NCI-H1694 treated with DMSO at 0.1 percent for 48 hours (cell line): Measurements from ENCODE around the gene GRIN2A.
A peak's percentile ranks its signal among the peaks of the same experiment; 100 is the strongest.

Experiments used
- DNase-seq: peaks from one replicate; lab custom pipeline; 2025; lab: John Stamatoyannopoulos, UW

GRIN2A gene

GRCh38 chr16:9817586-9817985 is 364.6 kb downstream of the GRIN2A start:
- DNase-seq, result no peak

- no peak for DNase-seq
Measured at GRCh38 chr16:9816644-9817043, 365.6 kb downstream of the GRIN2A start.

- no peak for DNase-seq
Measured at GRCh38 chr16:9813665-9814064, 368.6 kb downstream of the GRIN2A start.

- no peak for DNase-seq
Measured at GRCh38 chr16:9808210-9808609, 374.0 kb downstream of the GRIN2A start.

GRCh38 chr16:9807302-9807701 is 374.9 kb downstream of the GRIN2A start:
- no peak for DNase-seq

GRCh38 chr16:9805109-9805508 is 377.1 kb downstream of the GRIN2A start:
- no peak for DNase-seq

- DNase-seq, result no peak
Measured at GRCh38 chr16:9802160-9802559, 380.1 kb downstream of the GRIN2A start.

- no peak for DNase-seq
Measured at GRCh38 chr16:9801651-9802050, 380.6 kb downstream of the GRIN2A start.

- no peak for DNase-seq
Measured at GRCh38 chr16:9800186-9800738, 382.0 kb downstream of the GRIN2A start.

- no peak for DNase-seq
Measured at GRCh38 chr16:9798952-9799580, 383.2 kb downstream of the GRIN2A start.

GRCh38 chr16:9798474-9798873 is 383.8 kb downstream of the GRIN2A start:
- DNase-seq, result no peak

GRCh38 chr16:9797306-9797705 is 384.9 kb downstream of the GRIN2A start:
- DNase-seq, result no peak

GRCh38 chr16:9793623-9794022 is 388.6 kb downstream of the GRIN2A start:
- no peak for DNase-seq

GRCh38 chr16:9791556-9791955 is 390.7 kb downstream of the GRIN2A start:
- DNase-seq, result no peak

GRCh38 chr16:9790199-9790598 is 392.0 kb downstream of the GRIN2A start:
- DNase-seq, result no peak

- no peak for DNase-seq
Measured at GRCh38 chr16:9787717-9788116, 394.5 kb downstream of the GRIN2A start.

- no peak for DNase-seq
Measured at GRCh38 chr16:9780831-9781230, 401.4 kb downstream of the GRIN2A start.

- DNase-seq, result no peak
Measured at GRCh38 chr16:9778849-9779248, 403.4 kb downstream of the GRIN2A start.

- no peak for DNase-seq
Measured at GRCh38 chr16:9775998-9776397, 406.2 kb downstream of the GRIN2A start.

- DNase-seq, result no peak
Measured at GRCh38 chr16:9773289-9773688, 408.9 kb downstream of the GRIN2A start.

GRCh38 chr16:9772526-9773225 is 409.6 kb downstream of the GRIN2A start:
- no peak for DNase-seq

GRCh38 chr16:9766891-9767290 is 415.3 kb downstream of the GRIN2A start:
- no peak for DNase-seq

- DNase-seq, result no peak
Measured at GRCh38 chr16:9763505-9763904, 418.7 kb downstream of the GRIN2A start.

- DNase-seq, result peak; percentile 6
Measured at GRCh38 chr16:9761870-9762269, 420.4 kb downstream of the GRIN2A start.
